NB4 (cell line): ENCODE results near the gene TSFM.

ENCODE experiments used
- DNase-seq: peaks from one replicate; pipeline ENCODE4 v3.0.0; 2010; ENCODE audit warnings: low read depth
- H3K4me3 ChIP-seq: one replicate; pipeline ENCODE4 v1.5.1; 2011; ENCODE audit warnings: mild to moderate bottlenecking, low read depth, low read length, moderate library complexity
- MYC ChIP-seq: IDR thresholded peaks from 2 replicates; pipeline ENCODE4 v1.6.1; 2011; ENCODE audit warnings: low read depth, low read length
- POLR2A ChIP-seq: IDR thresholded peaks from 2 replicates; pipeline ENCODE4 v1.6.1; 2011; ENCODE audit warnings: mild to moderate bottlenecking; ENCODE audit not compliant: insufficient read length; ENCODE audit errors: extremely low read depth
- TF ChIP-seq, protein P1 (sequence below): IDR thresholded peaks from one replicate; pipeline ENCODE4 v1.5.1; 2012; ENCODE audit warnings: low read depth, low read length
- TF ChIP-seq, protein P2 (sequence below): IDR thresholded peaks from 2 replicates; pipeline ENCODE4 v1.6.1; 2011; ENCODE audit warnings: low read depth, low read length

The TSFM gene

DNA sequence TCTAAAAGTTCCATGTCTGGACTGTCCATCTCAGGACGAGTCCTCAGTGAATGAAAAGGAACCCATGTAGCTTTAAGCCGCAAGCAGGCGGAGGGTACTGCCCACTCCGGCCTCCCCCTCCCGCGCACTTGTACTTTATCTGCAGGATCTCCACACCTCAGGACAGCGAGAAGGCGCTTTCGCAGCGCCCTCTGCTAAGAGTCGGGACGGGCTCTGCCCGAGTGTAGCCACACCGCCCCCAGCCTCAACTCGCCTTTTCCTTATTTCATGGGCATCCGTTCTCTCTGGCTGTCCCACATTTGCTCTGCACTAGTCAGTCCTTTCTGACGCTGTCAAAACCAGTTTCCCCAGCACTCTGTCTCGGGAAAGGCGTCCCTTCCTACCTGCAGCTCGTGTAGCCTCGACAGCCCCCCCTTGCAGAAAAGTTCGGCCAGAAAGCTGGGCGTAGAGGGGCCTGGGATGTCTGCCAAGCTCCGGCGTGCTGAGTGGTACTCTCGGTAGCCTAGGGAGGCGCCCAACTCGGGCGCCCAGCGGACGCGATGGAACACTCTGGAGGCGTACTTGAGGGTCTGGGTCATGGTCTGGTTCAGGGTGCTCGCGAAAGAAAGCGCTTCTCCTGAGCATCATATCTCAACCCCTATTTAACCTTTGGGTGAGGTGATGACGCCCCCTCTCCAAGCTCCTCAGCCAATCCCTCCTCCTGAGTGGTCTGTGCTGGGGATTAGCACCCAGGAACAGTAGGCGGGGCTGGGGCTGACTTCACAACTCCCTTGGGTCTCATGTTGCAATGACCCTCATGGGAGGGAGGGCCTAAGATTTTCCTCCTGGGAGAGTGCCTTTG lies 15.9 kb upstream of the TSFM start, which contains the start of gene CYP27B1:
TSS of gene CYP27B1 (minus strand) at position 615 of the 841 bp plus-strand sequence. CDS start at position 578, 37 bp downstream.
- TF ChIP-seq MYC (no peak), POLR2A (no peak)
- TF ChIP-seq, protein P1, sequence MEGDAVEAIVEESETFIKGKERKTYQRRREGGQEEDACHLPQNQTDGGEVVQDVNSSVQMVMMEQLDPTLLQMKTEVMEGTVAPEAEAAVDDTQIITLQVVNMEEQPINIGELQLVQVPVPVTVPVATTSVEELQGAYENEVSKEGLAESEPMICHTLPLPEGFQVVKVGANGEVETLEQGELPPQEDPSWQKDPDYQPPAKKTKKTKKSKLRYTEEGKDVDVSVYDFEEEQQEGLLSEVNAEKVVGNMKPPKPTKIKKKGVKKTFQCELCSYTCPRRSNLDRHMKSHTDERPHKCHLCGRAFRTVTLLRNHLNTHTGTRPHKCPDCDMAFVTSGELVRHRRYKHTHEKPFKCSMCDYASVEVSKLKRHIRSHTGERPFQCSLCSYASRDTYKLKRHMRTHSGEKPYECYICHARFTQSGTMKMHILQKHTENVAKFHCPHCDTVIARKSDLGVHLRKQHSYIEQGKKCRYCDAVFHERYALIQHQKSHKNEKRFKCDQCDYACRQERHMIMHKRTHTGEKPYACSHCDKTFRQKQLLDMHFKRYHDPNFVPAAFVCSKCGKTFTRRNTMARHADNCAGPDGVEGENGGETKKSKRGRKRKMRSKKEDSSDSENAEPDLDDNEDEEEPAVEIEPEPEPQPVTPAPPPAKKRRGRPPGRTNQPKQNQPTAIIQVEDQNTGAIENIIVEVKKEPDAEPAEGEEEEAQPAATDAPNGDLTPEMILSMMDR = no peak
- TF ChIP-seq, protein P2, sequence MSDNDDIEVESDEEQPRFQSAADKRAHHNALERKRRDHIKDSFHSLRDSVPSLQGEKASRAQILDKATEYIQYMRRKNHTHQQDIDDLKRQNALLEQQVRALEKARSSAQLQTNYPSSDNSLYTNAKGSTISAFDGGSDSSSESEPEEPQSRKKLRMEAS = no peak
- peak; percentile 88 for DNase-seq
- peak within 1 kb of the TSS; percentile 1 for H3K4me3 ChIP-seq

- TF ChIP-seq, protein P2 = no peak
- TF ChIP-seq, protein P1 = no peak
- TF ChIP-seq MYC (no peak), POLR2A (no peak)
- H3K4me3 ChIP-seq = no peak overlapping the region
- DNase-seq = no peak
These were observed 15.3 kb upstream of the TSFM start for GRCh38 chr12:57767305-57767698.

- no peak for TF ChIP-seq MYC
- TF ChIP-seq, protein P2 = no peak
- no peak for DNase-seq
- H3K4me3 ChIP-seq = no peak overlapping the region
These were observed 14.7 kb upstream of the TSFM start for GRCh38 chr12:57767876-57768275.

GRCh38 chr12:57769594-57769993 lies 13.0 kb upstream of the TSFM start:
- DNase-seq = no peak
- TF ChIP-seq, protein P2 = no peak
- TF ChIP-seq POLR2A = no peak
- no peak overlapping the region for H3K4me3 ChIP-seq

- TF ChIP-seq, protein P2 = no peak
- no peak for TF ChIP-seq MYC
- no peak for TF ChIP-seq POLR2A
- TF ChIP-seq, protein P1 = no peak
- DNase-seq = no peak
- peak overlapping the region; percentile 87 for H3K4me3 ChIP-seq
These were observed 11.9 kb upstream of the TSFM start for GRCh38 chr12:57770734-57771133.

DNA sequence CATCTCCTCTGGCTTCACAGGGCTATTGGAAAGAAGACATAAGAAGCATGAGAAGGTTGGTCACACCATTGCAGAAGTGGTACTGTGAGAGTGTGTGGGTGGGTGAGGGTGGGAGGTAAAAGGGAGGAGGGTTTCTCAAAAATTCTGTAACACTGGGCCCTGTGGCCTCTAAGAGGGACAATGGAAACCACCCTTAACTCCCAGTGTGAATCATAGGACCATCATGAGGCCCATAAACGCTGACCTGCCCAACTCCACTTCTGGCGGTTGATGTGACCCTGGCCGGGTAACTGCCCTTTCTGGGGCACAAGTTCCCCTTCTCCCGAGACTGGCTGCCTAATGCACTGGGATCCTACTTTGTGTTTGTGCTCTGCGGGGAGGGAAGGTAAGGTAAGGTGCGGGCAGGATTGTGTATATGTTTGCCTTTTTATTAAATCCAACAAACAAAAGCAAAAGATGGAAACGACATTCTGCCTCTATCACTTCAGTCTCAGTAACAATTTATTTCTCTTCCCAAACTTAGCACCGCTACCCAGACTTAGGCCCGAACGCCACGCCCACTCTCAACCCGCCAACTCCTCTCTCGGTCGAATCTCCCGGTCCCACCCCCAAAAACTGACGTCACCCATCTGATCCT lies 11.2 kb upstream of the TSFM start:
- peak; percentile 98 for DNase-seq
- H3K4me3 ChIP-seq = peak overlapping the region; percentile 87
- no peak for TF ChIP-seq POLR2A
- TF ChIP-seq, protein P2 = no peak; the same call in 1 of the 2 replicates
- TF ChIP-seq MYC = no peak

DNA sequence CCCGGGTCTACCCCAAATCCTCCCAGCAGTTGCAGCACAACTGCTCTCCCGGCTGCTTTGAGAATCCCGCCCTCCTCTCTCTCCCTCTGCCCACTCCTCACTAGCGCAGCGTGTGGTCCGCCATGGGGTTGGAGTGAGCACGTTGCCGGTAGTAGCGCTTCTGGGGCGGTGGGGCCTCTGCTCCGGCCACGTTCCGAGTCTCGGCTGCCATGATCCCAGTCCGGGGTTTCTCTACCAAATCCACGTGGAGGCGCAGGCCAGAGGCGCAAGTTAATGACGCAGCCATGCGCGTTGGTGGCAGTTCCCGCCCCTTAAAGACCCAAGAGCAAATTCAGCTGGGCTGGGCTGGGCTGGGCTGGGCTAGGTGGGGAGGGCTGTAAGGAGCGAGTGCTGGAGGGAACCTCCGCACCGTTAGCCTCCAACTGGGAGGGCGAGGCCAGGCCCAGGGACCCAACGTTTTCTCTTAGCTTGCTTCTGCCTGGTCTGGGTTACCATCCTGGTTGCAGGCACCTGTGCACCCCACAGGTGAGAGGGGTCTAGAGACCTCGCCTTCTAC lies 10.6 kb upstream of the TSFM start, which contains the start of gene METTL1:
TSS of gene METTL1 (minus strand) at position 233 of the 556 bp plus-strand sequence. CDS start at position 211, 22 bp downstream.
- TF ChIP-seq, protein P1 = no peak
- TF ChIP-seq POLR2A (peak; percentile 85), MYC (peak; percentile 100)
- TF ChIP-seq, protein P2 = peak; percentile 99

More for the DNA sequence above, 10.6 kb upstream of the TSFM start, which contains the start of gene METTL1:
- DNase-seq = peak; percentile 99
- peak within 1 kb of the TSS; percentile 87 for H3K4me3 ChIP-seq
